HCT116 (cell line): ENCODE measurements around the gene COG5. TPM values are rescaled to one million over a fixed set of nuclear protein-coding genes. Genes with fewer than 3 reads are reported as not detected.

Source experiments
- ATAC-seq: fragments of 200-7000 bp; cut with Tn5 transposase; 2 replicates; pipeline ENCODE4 v1.9.1; 2020; ENCODE audit warnings: mild to moderate bottlenecking, moderate library complexity
- BruUV-seq: library from RNA; stranded (reverse); fragments of 400-500 nt; replicated peaks from 2 replicates; lab custom pipeline; 2021; lab: Mats Ljungman, UMichigan
- CTCF ChIA-PET: fragments of 300-600 bp; sonication (Branson Sonifier 250); formaldehyde crosslinking; loops from one replicate; lab custom pipeline; 2021; ENCODE audit warnings: antibody characterized with exemption; lab: Charles Lee
- POLR2A ChIA-PET: fragments of 300-600, 350-600 bp; sonication (Branson Sonifier 250); formaldehyde crosslinking; loops from one replicate; lab custom pipeline; 2021; ENCODE audit warnings: antibody characterized with exemption; lab: Charles Lee
- RAD21 ChIA-PET, 2 experiments: fragments of 300-600 bp; sonication (Branson Sonifier 250); formaldehyde crosslinking; loops; one replicate each; lab custom pipeline; 2023; ENCODE audit warnings: low total read pairs in 2 of 2; ENCODE audit not compliant: uncharacterized antibody in 2 of 2, unreplicated experiment in 2 of 2, low non-redundant PET in 1 of 2; lab: Charles Lee
- DNase-seq: peaks from one replicate; pipeline ENCODE4 v3.0.0-alpha.2; 2010; ENCODE audit warnings: low read depth, low spot score
- H2AFZ ChIP-seq: fragments of 200-600 bp; shearing (Covaris generic), sonication (generic); 2 replicates; pipeline ENCODE4 v1.6.1; 2017; ENCODE audit warnings: low read depth, mixed run types, mixed read lengths, antibody characterized with exemption, low read length; ENCODE audit not compliant: poor library complexity, severe bottlenecking
- H3K27ac ChIP-seq: 2 replicates; pipeline ENCODE4 v1.5.1; 2012; ENCODE audit warnings: low read depth, low read length
- H3K27me3 ChIP-seq: fragments of 200-600 bp; sonication (generic); 2 replicates; pipeline ENCODE4 v1.6.1; 2016; ENCODE audit warnings: mixed run types, low read length, mixed read lengths; ENCODE audit not compliant: insufficient read depth
- H3K36me3 ChIP-seq, 2 experiments: fragments of 200-500 bp in 1 of 2; fragments of 200-600 bp in 1 of 2; sonication (Bioruptor generic) in 1 of 2; sonication (generic) in 1 of 2; 2 replicates each; pipeline versions ENCODE4 v1.5.1 to v1.6.1; 2014 to 2016; ENCODE audit warnings: low read length in 2 of 2, inconsistent platforms in 1 of 2, mixed read lengths in 1 of 2, mixed run types in 1 of 2; ENCODE audit not compliant: insufficient read depth in 2 of 2, control insufficient read depth in 1 of 2
- H3K4me1 ChIP-seq, 2 experiments: fragments of 200-600 bp in 1 of 2; sonication (generic) in 1 of 2; 2 replicates each; pipeline versions ENCODE4 v1.5.1 to v1.6.1; 2012 to 2017; ENCODE audit warnings: low read length in 2 of 2, inconsistent platforms in 1 of 2, mild to moderate bottlenecking in 1 of 2, mixed read lengths in 1 of 2, mixed run types in 1 of 2, moderate library complexity in 1 of 2; ENCODE audit not compliant: insufficient read depth in 2 of 2, control insufficient read depth in 1 of 2
- H3K4me2 ChIP-seq: fragments of 200-600 bp; sonication (generic); 2 replicates; pipeline ENCODE4 v1.6.1; 2017; ENCODE audit warnings: mixed run types, low read length, mixed read lengths
- H3K4me3 ChIP-seq, 2 experiments: fragments of 200-600 bp in 1 of 2; sonication (generic) in 1 of 2; replicated peaks in 1 of 2; 2 replicates each; pipeline ENCODE4 v1.5.1; 2011 to 2016; ENCODE audit warnings: low read length in 2 of 2, control low read depth in 1 of 2, low read depth in 1 of 2, mild to moderate bottlenecking in 1 of 2, mixed read lengths in 1 of 2, mixed run types in 1 of 2
- H3K79me2 ChIP-seq: fragments of 200-600 bp; sonication (generic); 2 replicates; pipeline ENCODE4 v1.6.1; 2017; ENCODE audit warnings: mild to moderate bottlenecking, mixed run types, low read length, moderate library complexity, mixed read lengths; ENCODE audit not compliant: insufficient read depth
- H3K9ac ChIP-seq: fragments of 200-600 bp; sonication (generic); 2 replicates; pipeline ENCODE4 v1.6.1; 2016; ENCODE audit warnings: low read length, mixed read lengths
- H3K9me2 ChIP-seq: fragments of 200-600 bp; sonication (generic), shearing (Covaris generic); 2 replicates; pipeline ENCODE4 v1.6.1; 2017; ENCODE audit warnings: mixed run types, mild to moderate bottlenecking, moderate library complexity; ENCODE audit not compliant: insufficient read depth
- H3K9me3 ChIP-seq, 2 experiments: fragments of 200-500 bp in 1 of 2; fragments of 200-600 bp in 1 of 2; sonication (Bioruptor generic) in 1 of 2; sonication (generic) in 1 of 2; 2 replicates each; pipeline ENCODE4 v1.6.1; 2014 to 2017; ENCODE audit warnings: low read length in 2 of 2, mixed read lengths in 2 of 2, inconsistent platforms in 1 of 2, low read depth in 1 of 2, mild to moderate bottlenecking in 1 of 2, mixed run types in 1 of 2, moderate library complexity in 1 of 2; ENCODE audit not compliant: control insufficient read depth in 1 of 2, insufficient read depth in 1 of 2
- H4K20me1 ChIP-seq: fragments of 200-600 bp; sonication (generic), shearing (Covaris generic); 2 replicates; pipeline ENCODE4 v1.6.1; 2017; ENCODE audit warnings: mixed run types, mild to moderate bottlenecking, moderate library complexity; ENCODE audit not compliant: insufficient read depth
- ATF3 ChIP-seq: IDR thresholded peaks from 2 replicates; pipeline ENCODE4 v1.6.1; 2012
- CBX3 ChIP-seq: IDR thresholded peaks from 2 replicates; pipeline ENCODE4 v1.6.1; 2012; ENCODE audit warnings: low read depth
- CEBPB ChIP-seq: IDR thresholded peaks from 2 replicates; pipeline ENCODE4 v1.6.1; 2012; ENCODE audit warnings: low read depth
- EGR1 ChIP-seq: IDR thresholded peaks from 2 replicates; pipeline ENCODE4 v1.6.1; 2012; ENCODE audit warnings: low read depth
- ELF1 ChIP-seq: IDR thresholded peaks from 2 replicates; pipeline ENCODE4 v1.6.1; 2012; ENCODE audit warnings: low read depth, borderline replicate concordance
- EZH2 ChIP-seq: fragments of 200-600 bp; sonication (generic); IDR thresholded peaks from 2 replicates; pipeline ENCODE4 v1.6.1; 2017; ENCODE audit warnings: antibody characterized with exemption, mixed run types
- EZH2phosphoT487 ChIP-seq: fragments of 200-600 bp; IDR thresholded peaks from 2 replicates; pipeline ENCODE4 v1.6.1; 2018; ENCODE audit warnings: antibody characterized with exemption, borderline replicate concordance
- JUND ChIP-seq: IDR thresholded peaks from 2 replicates; pipeline ENCODE4 v1.6.1; 2012
- MAX ChIP-seq: IDR thresholded peaks from 2 replicates; pipeline ENCODE4 v1.6.1; 2012
- POLR2A ChIP-seq: IDR thresholded peaks from 2 replicates; pipeline ENCODE4 v1.7.0; 2011; ENCODE audit warnings: borderline replicate concordance; ENCODE audit not compliant: insufficient read depth, insufficient read length; ENCODE audit errors: extremely low read depth
- RAD21 ChIP-seq: IDR thresholded peaks from 2 replicates; pipeline ENCODE4 v1.6.1; 2012; ENCODE audit warnings: low read depth, mild to moderate bottlenecking
- REST ChIP-seq: IDR thresholded peaks from 2 replicates; pipeline ENCODE4 v1.6.1; 2012; ENCODE audit warnings: low read depth
- SIN3A ChIP-seq: IDR thresholded peaks from 2 replicates; pipeline ENCODE4 v1.6.1; 2012; ENCODE audit warnings: low read depth
- SRF ChIP-seq: IDR thresholded peaks from 2 replicates; pipeline ENCODE4 v1.6.1; 2012; ENCODE audit warnings: low read depth
- ZBTB33 ChIP-seq: IDR thresholded peaks from 2 replicates; pipeline ENCODE4 v1.6.1; 2011; ENCODE audit warnings: mild to moderate bottlenecking, low read length, moderate library complexity; ENCODE audit not compliant: insufficient replicate concordance; ENCODE audit errors: extremely low read depth
- ZFX ChIP-seq: fragments of 450-650 bp; IDR thresholded peaks from 2 replicates; pipeline ENCODE4 v1.6.1; 2017
- intact Hi-C: fragments of 100-400 bp; cut with micrococcal nuclease; formaldehyde crosslinking; loops from 2 replicates; pipeline ENCODE4 v1.10.0; 2022
- total RNA-seq: library from RNA; stranded (reverse); gene quantifications from one replicate; pipeline ENCODE4 v1.2.1, GENCODE V29; 2021; ENCODE audit not compliant: unreplicated experiment

Gene COG5
- total RNA-seq, 1 experiment from 2014 or later = 30.7 TPM

GRCh38 chr7:107173691-107174406 lies 389.9 kb downstream of the COG5 start:
- CTCF ChIA-PET = no interaction called here
- no peak for ATAC-seq
- Histone ChIP-seq H3K27ac (no peak overlapping the region), H4K20me1 (no peaks in the 10 kb centered on the region), H3K4me3 (no peak overlapping the region), H3K9me2 (no peaks in the 10 kb centered on the region), H3K36me3 (no peaks in the 10 kb centered on the region), H3K27me3 (no peaks in the 10 kb centered on the region), H2AFZ (no peak overlapping the region), H3K9ac (no peak overlapping the region), H3K79me2 (peaks cover 60% of the 10 kb centered on the region), H3K9me3 (no peaks in the 10 kb centered on the region), H3K4me2 (no peak overlapping the region), H3K4me1 (peaks cover 12 to 14% of the 10 kb centered on the region in 2 experiments)
- TF ChIP-seq SIN3A = no peak
- TF ChIP-seq ZFX = no peak
- no peak for TF ChIP-seq CBX3
- TF ChIP-seq EZH2 = no peak
- TF ChIP-seq POLR2A = no peak
- TF ChIP-seq SRF = no peak
- no peak for TF ChIP-seq ELF1
- TF ChIP-seq JUND = no peak
- no peak for TF ChIP-seq CEBPB
- no peak for TF ChIP-seq ATF3
- TF ChIP-seq EGR1 = no peak
- TF ChIP-seq ZBTB33 = no peak
- no peak for TF ChIP-seq EZH2phosphoT487
- TF ChIP-seq RAD21 = no peak
- TF ChIP-seq MAX = no peak
- TF ChIP-seq REST = no peak
- POLR2A ChIA-PET = no interaction called here
- intact Hi-C loops = no loop called here
- BruUV-seq = no TSS peak
- RAD21 ChIA-PET = no interaction called here
- no peak for DNase-seq
